ENCODE measurements around the gene SEC14L1. TPM values are rescaled to one million over a fixed set of nuclear protein-coding genes. Genes with fewer than 3 reads are reported as not detected.

The SEC14L1 gene
- total and polyA plus RNA-seq, 2 donors from 2014 or later, result 49.2 to 157 TPM

DNA sequence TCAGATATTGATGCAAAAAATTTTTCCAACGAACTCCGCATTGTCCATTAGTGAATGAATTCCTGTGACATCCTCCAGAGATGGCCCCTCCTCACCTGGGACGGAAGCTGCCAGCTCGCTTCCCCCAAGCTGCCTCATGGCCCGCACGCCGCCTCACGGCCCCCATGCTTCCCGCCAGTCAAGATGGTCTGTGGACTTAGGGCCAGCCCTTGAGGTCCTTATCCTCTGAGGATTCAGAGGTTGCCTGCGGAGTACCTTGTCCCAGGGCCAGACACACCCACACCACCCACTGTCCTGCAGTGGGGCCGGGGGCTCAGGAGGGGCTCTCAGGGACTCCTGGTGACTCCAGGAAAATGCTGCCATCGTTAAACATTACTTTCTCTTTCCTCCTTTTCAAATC, 73.6 kb downstream of the SEC14L1 start:
- H3K27ac ChIP-seq (ENCODE audit: low read depth in 2 of 2, low read length in 2 of 2), result no peak overlapping the region

DNA sequence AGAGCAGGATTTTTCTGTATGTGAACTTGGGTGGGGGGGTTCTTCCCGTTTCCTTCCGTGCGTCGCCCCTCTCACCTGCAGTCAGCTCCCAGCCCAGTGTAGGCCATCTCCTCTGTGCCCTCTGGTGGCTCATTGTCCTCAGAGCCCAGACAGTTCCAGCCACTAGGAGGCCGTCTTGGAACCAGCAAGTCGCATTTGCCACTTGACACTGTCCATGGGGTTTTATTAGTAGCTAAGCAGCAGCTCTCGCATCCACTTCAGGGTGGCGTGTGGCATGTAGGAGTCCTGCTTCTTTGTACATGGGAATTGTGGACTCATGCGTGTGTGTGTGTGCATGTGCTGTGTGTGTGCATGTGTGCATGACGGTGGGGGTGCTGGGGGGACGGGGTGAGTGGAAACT, 74.0 kb downstream of the SEC14L1 start:
- peaks cover 3 to 82% (median 53%) of the 10 kb centered on the region in 3 donors for H3K36me3 ChIP-seq (ENCODE audit: control insufficient read depth in 2 of 3, insufficient read depth in 3 of 3, low read length in 3 of 3)
- H3K27me3 ChIP-seq (ENCODE audit: control insufficient read depth, insufficient read depth, low read length), result no peaks in the 10 kb centered on the region
- intact Hi-C loops (cut with DNase I), result no loop called here
- peaks cover 0 to 2% (median 0%) of the 10 kb centered on the region in 3 donors for H3K4me1 ChIP-seq (ENCODE audit: control insufficient read depth in 2 of 3, insufficient read depth in 2 of 3, low read depth in 1 of 3, low read length in 3 of 3)
- no peak for FAIRE-seq
- H3K27ac ChIP-seq (ENCODE audit: low read depth in 2 of 2, low read length in 2 of 2), result no peak overlapping the region
- H3K4me3 ChIP-seq (ENCODE audit: low read length in 3 of 3), result no peak overlapping the region
- H3K9me3 ChIP-seq (ENCODE audit: control insufficient read depth in 2 of 3, insufficient read depth in 1 of 3, low read length in 3 of 3), result no peaks in the 10 kb centered on the region
- no peak overlapping the region for H3K9ac ChIP-seq (ENCODE audit: low read length in 3 of 3)
- TF ChIP-seq, protein P1, sequence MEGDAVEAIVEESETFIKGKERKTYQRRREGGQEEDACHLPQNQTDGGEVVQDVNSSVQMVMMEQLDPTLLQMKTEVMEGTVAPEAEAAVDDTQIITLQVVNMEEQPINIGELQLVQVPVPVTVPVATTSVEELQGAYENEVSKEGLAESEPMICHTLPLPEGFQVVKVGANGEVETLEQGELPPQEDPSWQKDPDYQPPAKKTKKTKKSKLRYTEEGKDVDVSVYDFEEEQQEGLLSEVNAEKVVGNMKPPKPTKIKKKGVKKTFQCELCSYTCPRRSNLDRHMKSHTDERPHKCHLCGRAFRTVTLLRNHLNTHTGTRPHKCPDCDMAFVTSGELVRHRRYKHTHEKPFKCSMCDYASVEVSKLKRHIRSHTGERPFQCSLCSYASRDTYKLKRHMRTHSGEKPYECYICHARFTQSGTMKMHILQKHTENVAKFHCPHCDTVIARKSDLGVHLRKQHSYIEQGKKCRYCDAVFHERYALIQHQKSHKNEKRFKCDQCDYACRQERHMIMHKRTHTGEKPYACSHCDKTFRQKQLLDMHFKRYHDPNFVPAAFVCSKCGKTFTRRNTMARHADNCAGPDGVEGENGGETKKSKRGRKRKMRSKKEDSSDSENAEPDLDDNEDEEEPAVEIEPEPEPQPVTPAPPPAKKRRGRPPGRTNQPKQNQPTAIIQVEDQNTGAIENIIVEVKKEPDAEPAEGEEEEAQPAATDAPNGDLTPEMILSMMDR (IDR thresholded peaks at IDR 0.05; ENCODE audit: borderline replicate concordance, extremely low read depth, insufficient read depth), result peak; percentile 53
- DNase-seq, result peak in 3 of 5 donors; percentile 67 to 81 (median 69)

More for the DNA sequence above, 73.6 kb downstream of the SEC14L1 start:
- Histone ChIP-seq H3K4me1 (ENCODE audit: control insufficient read depth in 2 of 3, insufficient read depth in 2 of 3, low read depth in 1 of 3, low read length in 3 of 3) (peaks cover 0 to 2% (median 0%) of the 10 kb centered on the region in 3 donors), H3K9me3 (ENCODE audit: control insufficient read depth in 2 of 3, insufficient read depth in 1 of 3, low read length in 3 of 3) (no peaks in the 10 kb centered on the region), H3K9ac (ENCODE audit: low read length in 3 of 3) (no peak overlapping the region), H3K36me3 (ENCODE audit: control insufficient read depth in 2 of 3, insufficient read depth in 3 of 3, low read length in 3 of 3) (peaks cover 3 to 86% (median 53%) of the 10 kb centered on the region in 3 donors), H3K4me3 (ENCODE audit: low read length in 3 of 3) (no peak overlapping the region), H3K27me3 (ENCODE audit: control insufficient read depth, insufficient read depth, low read length) (no peaks in the 10 kb centered on the region)
- FAIRE-seq (no peak), DNase-seq (no peak)
- intact Hi-C loops (cut with DNase I), result no loop called here
- TF ChIP-seq, protein P1 (IDR thresholded peaks at IDR 0.05; ENCODE audit: borderline replicate concordance, extremely low read depth, insufficient read depth), result no peak

DNA sequence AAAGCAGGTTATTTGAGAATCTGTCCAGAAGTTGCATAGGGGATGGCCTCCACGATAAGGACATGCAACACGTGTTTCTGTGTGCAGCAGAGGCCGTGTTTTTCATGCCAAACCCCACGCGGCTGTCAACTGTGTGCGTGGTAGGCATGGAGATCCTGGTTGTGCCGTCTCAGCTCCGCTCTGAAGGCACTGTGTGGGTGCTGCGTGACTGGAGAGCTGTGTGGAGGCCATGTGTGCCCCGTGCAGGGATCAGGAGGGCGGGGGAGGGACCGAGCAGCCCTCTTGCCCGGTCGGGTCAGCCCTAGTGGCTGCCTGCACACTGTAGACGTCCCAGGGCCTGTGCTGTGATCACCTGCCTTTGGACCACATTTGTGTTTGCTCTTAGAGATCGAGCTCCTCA, 74.5 kb downstream of the SEC14L1 start:
- H3K27me3 ChIP-seq (ENCODE audit: control insufficient read depth, insufficient read depth, low read length), result no peaks in the 10 kb centered on the region
- no peaks in the 10 kb centered on the region for H3K9me3 ChIP-seq (ENCODE audit: control insufficient read depth in 2 of 3, insufficient read depth in 1 of 3, low read length in 3 of 3)
- no peak overlapping the region for H3K27ac ChIP-seq (ENCODE audit: low read depth in 2 of 2, low read length in 2 of 2)
- TF ChIP-seq, protein P1 (IDR thresholded peaks at IDR 0.05; ENCODE audit: borderline replicate concordance, extremely low read depth, insufficient read depth), result no peak
- peaks cover 3 to 76% (median 51%) of the 10 kb centered on the region in 3 donors for H3K36me3 ChIP-seq (ENCODE audit: control insufficient read depth in 2 of 3, insufficient read depth in 3 of 3, low read length in 3 of 3)
- DNase-seq (no peak), FAIRE-seq (no peak)
- no peak overlapping the region for H3K4me3 ChIP-seq (ENCODE audit: low read length in 3 of 3)
- peaks cover 0 to under 1% (median 0%) of the 10 kb centered on the region in 3 donors for H3K4me1 ChIP-seq (ENCODE audit: control insufficient read depth in 2 of 3, insufficient read depth in 2 of 3, low read depth in 1 of 3, low read length in 3 of 3)
- intact Hi-C loops (cut with DNase I), result no loop called here
- H3K9ac ChIP-seq (ENCODE audit: low read length in 3 of 3), result no peak overlapping the region

DNA sequence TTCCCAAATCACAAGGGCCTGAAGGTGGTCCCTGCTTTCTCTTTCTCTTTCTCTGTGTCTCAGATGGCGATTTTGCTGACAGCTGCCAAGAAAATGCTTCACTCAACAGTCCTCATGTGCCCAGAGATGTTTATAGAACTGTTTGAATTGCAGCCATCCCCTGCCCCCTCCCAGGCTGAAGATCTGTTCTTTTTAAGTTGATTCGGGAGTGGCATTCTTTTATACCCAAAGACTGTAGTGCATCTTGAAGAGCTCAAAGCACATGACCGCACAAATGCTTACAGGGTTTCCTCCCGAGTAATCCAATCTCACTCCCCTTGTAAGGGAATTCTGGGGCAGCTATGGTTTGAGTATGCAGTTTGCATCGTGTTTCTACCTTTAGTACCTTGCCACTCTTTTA, 75.7 kb downstream of the SEC14L1 start:
- intact Hi-C loops (cut with DNase I), result no loop called here
- no peak overlapping the region for H3K4me3 ChIP-seq (ENCODE audit: low read length in 3 of 3)
- no peaks in the 10 kb centered on the region for H3K9me3 ChIP-seq (ENCODE audit: control insufficient read depth in 2 of 3, insufficient read depth in 1 of 3, low read length in 3 of 3)
- TF ChIP-seq, protein P1 (IDR thresholded peaks at IDR 0.05; ENCODE audit: borderline replicate concordance, extremely low read depth, insufficient read depth), result no peak
- no peaks in the 10 kb centered on the region for H3K27me3 ChIP-seq (ENCODE audit: control insufficient read depth, insufficient read depth, low read length)
- no peak for FAIRE-seq
- DNase-seq, result peak in 3 of 5 donors; percentile 38 to 79 (median 71)
- H3K4me1 ChIP-seq (ENCODE audit: control insufficient read depth in 2 of 3, insufficient read depth in 2 of 3, low read depth in 1 of 3, low read length in 3 of 3), result peaks cover 0 to 3% (median 0%) of the 10 kb centered on the region in 3 donors
- peaks cover 0 to 64% (median 39%) of the 10 kb centered on the region in 3 donors for H3K36me3 ChIP-seq (ENCODE audit: control insufficient read depth in 2 of 3, insufficient read depth in 3 of 3, low read length in 3 of 3)
- H3K27ac ChIP-seq (ENCODE audit: low read depth in 2 of 2, low read length in 2 of 2), result no peak overlapping the region
- H3K9ac ChIP-seq (ENCODE audit: low read length in 3 of 3), result no peak overlapping the region

Measured in kidney (tissue), 14 donors.